ENCODE measurements around the gene GTF2B.
"Not testable (repeated sequence)": the region's sequence is repeated elsewhere in the genome, so short reads cannot be mapped to it uniquely, and the experiment has no call there.

GTF2B gene

GRCh38 chr1:88851303-88852063, 39.9 kb downstream of the GTF2B start:
- Histone ChIP-seq H4K91ac (ENCODE audit: low read depth, low read length, poor library complexity) (no peak overlapping the region), H3K4me2 (ENCODE audit: insufficient read depth, low read length, poor library complexity, severe bottlenecking) (no peak overlapping the region), H3K14ac (ENCODE audit: low read length) (no peak overlapping the region), H2BK5ac (ENCODE audit: low read length) (no peak overlapping the region), H3K23ac (ENCODE audit: low read depth, low read length, poor library complexity) (no peak overlapping the region), H3K36me3 (replicated peaks in 1 of 2; ENCODE audit: control insufficient read depth in 2 of 2, insufficient read depth in 2 of 2, low read length in 2 of 2) (peaks cover 0 to 51% of the 10 kb centered on the region in 2 donors), H3K9me3 (replicated peaks in 1 of 2; ENCODE audit: control insufficient read depth in 2 of 2, insufficient read depth in 1 of 2, low read depth in 1 of 2, low read length in 2 of 2) (no peaks in the 10 kb centered on the region), H4K8ac (ENCODE audit: low read depth, low read length) (no peak overlapping the region), H3K27ac (replicated peaks; ENCODE audit: low read length) (peak overlapping the region; percentile 6), H2BK120ac (ENCODE audit: low read depth, low read length) (no peak overlapping the region), H3K18ac (ENCODE audit: low read length) (no peak overlapping the region), H3K9ac (ENCODE audit: low read depth, low read length, poor library complexity) (no peak overlapping the region), H3K4ac (ENCODE audit: low read length) (no peak overlapping the region), H2BK15ac (ENCODE audit: low read length) (no peak overlapping the region), H3K27me3 (ENCODE audit: control insufficient read depth in 3 of 3, insufficient read depth in 3 of 3, low read depth in 1 of 3, low read length in 3 of 3) (no peaks in the 10 kb centered on the region), H3K4me1 (ENCODE audit: control insufficient read depth in 2 of 2, insufficient read depth in 1 of 2, low read depth in 1 of 2, low read length in 2 of 2) (peaks cover 3 to 12% of the 10 kb centered on the region in 2 donors), H2BK12ac (ENCODE audit: low read length) (no peak overlapping the region), H2AFZ (ENCODE audit: low read length) (no peak overlapping the region), H3K4me3 (ENCODE audit: low read length in 2 of 2) (no peak overlapping the region), H3K79me1 (ENCODE audit: low read depth, low read length) (no peaks in the 10 kb centered on the region), H2AK5ac (ENCODE audit: low read depth, low read length) (no peak overlapping the region)
- DNase-seq (ENCODE audit: low spot score): no peak
- no CpG with 5 or more reads among the region's 6 CpGs for WGBS, 2 donors (ENCODE audit: extremely low coverage in 2 of 2, insufficient read length in 2 of 2, insufficient replicate concordance in 1 of 2)

- Histone ChIP-seq H4K91ac (ENCODE audit: low read depth, low read length, poor library complexity) (no peak overlapping the region), H2AK5ac (ENCODE audit: low read depth, low read length) (no peak overlapping the region), H3K27me3 (ENCODE audit: control insufficient read depth in 3 of 3, insufficient read depth in 3 of 3, low read depth in 1 of 3, low read length in 3 of 3) (no peaks in the 10 kb centered on the region), H2BK120ac (ENCODE audit: low read depth, low read length) (no peak overlapping the region), H3K9ac (ENCODE audit: low read depth, low read length, poor library complexity) (no peak overlapping the region), H3K4ac (ENCODE audit: low read length) (no peak overlapping the region), H2BK5ac (ENCODE audit: low read length) (no peak overlapping the region), H3K9me3 (replicated peaks in 1 of 2; ENCODE audit: control insufficient read depth in 2 of 2, insufficient read depth in 1 of 2, low read depth in 1 of 2, low read length in 2 of 2) (no peaks in the 10 kb centered on the region), H3K14ac (ENCODE audit: low read length) (no peak overlapping the region), H3K4me3 (ENCODE audit: low read length in 2 of 2) (no peak overlapping the region), H3K23ac (ENCODE audit: low read depth, low read length, poor library complexity) (no peak overlapping the region), H2BK12ac (ENCODE audit: low read length) (no peak overlapping the region), H3K79me1 (ENCODE audit: low read depth, low read length) (no peaks in the 10 kb centered on the region), H2AFZ (ENCODE audit: low read length) (peak overlapping the region; percentile 38), H2BK15ac (ENCODE audit: low read length) (no peak overlapping the region), H3K18ac (ENCODE audit: low read length) (no peak overlapping the region), H3K36me3 (replicated peaks in 1 of 2; ENCODE audit: control insufficient read depth in 2 of 2, insufficient read depth in 2 of 2, low read length in 2 of 2) (peaks cover 0 to 18% of the 10 kb centered on the region in 2 donors), H3K4me1 (ENCODE audit: control insufficient read depth in 2 of 2, insufficient read depth in 1 of 2, low read depth in 1 of 2, low read length in 2 of 2) (peaks cover 3 to 12% of the 10 kb centered on the region in 2 donors), H3K27ac (replicated peaks; ENCODE audit: low read length) (peak overlapping the region; percentile 76), H3K4me2 (ENCODE audit: insufficient read depth, low read length, poor library complexity, severe bottlenecking) (no peak overlapping the region), H4K8ac (ENCODE audit: low read depth, low read length) (no peak overlapping the region)
- no CpG with 5 or more reads among the region's 1 CpG for WGBS, 2 donors (ENCODE audit: extremely low coverage in 2 of 2, insufficient read length in 2 of 2, insufficient replicate concordance in 1 of 2)
- DNase-seq (ENCODE audit: low spot score): peak; percentile 72
Measured at GRCh38 chr1:88847643-88848042, 43.7 kb downstream of the GTF2B start.

GRCh38 chr1:88825721-88826120, 65.6 kb downstream of the GTF2B start:
- no peak overlapping the region for H3K4me2 ChIP-seq (ENCODE audit: insufficient read depth, low read length, poor library complexity, severe bottlenecking)
- H3K14ac ChIP-seq (ENCODE audit: low read length): no peak overlapping the region
- H2BK12ac ChIP-seq (ENCODE audit: low read length): no peak overlapping the region
- no peak overlapping the region for H3K18ac ChIP-seq (ENCODE audit: low read length)
- no peak overlapping the region for H2AFZ ChIP-seq (ENCODE audit: low read length)
- no peak overlapping the region for H4K8ac ChIP-seq (ENCODE audit: low read depth, low read length)
- H3K27me3 ChIP-seq (ENCODE audit: control insufficient read depth in 3 of 3, insufficient read depth in 3 of 3, low read depth in 1 of 3, low read length in 3 of 3): no peaks in the 10 kb centered on the region
- H2BK15ac ChIP-seq (ENCODE audit: low read length): no peak overlapping the region
- no peaks in the 10 kb centered on the region for H3K4me1 ChIP-seq (ENCODE audit: control insufficient read depth in 2 of 2, insufficient read depth in 1 of 2, low read depth in 1 of 2, low read length in 2 of 2)
- H2AK5ac ChIP-seq (ENCODE audit: low read depth, low read length): no peak overlapping the region
- H3K9ac ChIP-seq (ENCODE audit: low read depth, low read length, poor library complexity): no peak overlapping the region
- no peak overlapping the region for H3K4ac ChIP-seq (ENCODE audit: low read length)
- no peaks in the 10 kb centered on the region for H3K79me1 ChIP-seq (ENCODE audit: low read depth, low read length)
- H2BK5ac ChIP-seq (ENCODE audit: low read length): no peak overlapping the region
- H3K27ac ChIP-seq (replicated peaks; ENCODE audit: low read length): no peak overlapping the region
- H3K4me3 ChIP-seq (ENCODE audit: low read length in 2 of 2): no peak overlapping the region
- H4K91ac ChIP-seq (ENCODE audit: low read depth, low read length, poor library complexity): no peak overlapping the region
- DNase-seq (ENCODE audit: low spot score): no peak
- peaks cover 5 to 97% of the 10 kb centered on the region in 2 donors for H3K36me3 ChIP-seq (replicated peaks in 1 of 2; ENCODE audit: control insufficient read depth in 2 of 2, insufficient read depth in 2 of 2, low read length in 2 of 2)
- H3K23ac ChIP-seq (ENCODE audit: low read depth, low read length, poor library complexity): no peak overlapping the region
- H2BK120ac ChIP-seq (ENCODE audit: low read depth, low read length): no peak overlapping the region
- H3K9me3 ChIP-seq (replicated peaks in 1 of 2; ENCODE audit: control insufficient read depth in 2 of 2, insufficient read depth in 1 of 2, low read depth in 1 of 2, low read length in 2 of 2): no peaks in the 10 kb centered on the region
- WGBS, 2 donors (ENCODE audit: extremely low coverage in 2 of 2, insufficient read length in 2 of 2, insufficient replicate concordance in 1 of 2): no CpG with 5 or more reads among the region's 2 CpGs

GRCh38 chr1:88819642-88820041, 71.7 kb downstream of the GTF2B start:
- not testable (repeated sequence) for H3K27me3 ChIP-seq (ENCODE audit: control insufficient read depth in 3 of 3, insufficient read depth in 3 of 3, low read depth in 1 of 3, low read length in 3 of 3); H2BK120ac ChIP-seq (ENCODE audit: low read depth, low read length); H4K91ac ChIP-seq (ENCODE audit: low read depth, low read length, poor library complexity); H3K27ac ChIP-seq (replicated peaks; ENCODE audit: low read length); H3K4ac ChIP-seq (ENCODE audit: low read length); H4K8ac ChIP-seq (ENCODE audit: low read depth, low read length); H3K9me3 ChIP-seq (replicated peaks in 1 of 2; ENCODE audit: control insufficient read depth in 2 of 2, insufficient read depth in 1 of 2, low read depth in 1 of 2, low read length in 2 of 2); H3K9ac ChIP-seq (ENCODE audit: low read depth, low read length, poor library complexity); H3K23ac ChIP-seq (ENCODE audit: low read depth, low read length, poor library complexity); H2BK5ac ChIP-seq (ENCODE audit: low read length); H3K18ac ChIP-seq (ENCODE audit: low read length); H3K4me2 ChIP-seq (ENCODE audit: insufficient read depth, low read length, poor library complexity, severe bottlenecking); H2BK12ac ChIP-seq (ENCODE audit: low read length); H2AFZ ChIP-seq (ENCODE audit: low read length); H2BK15ac ChIP-seq (ENCODE audit: low read length); DNase-seq (ENCODE audit: low spot score); H3K4me1 ChIP-seq (ENCODE audit: control insufficient read depth in 2 of 2, insufficient read depth in 1 of 2, low read depth in 1 of 2, low read length in 2 of 2); H2AK5ac ChIP-seq (ENCODE audit: low read depth, low read length); H3K14ac ChIP-seq (ENCODE audit: low read length); H3K79me1 ChIP-seq (ENCODE audit: low read depth, low read length); H3K4me3 ChIP-seq (ENCODE audit: low read length in 2 of 2)
- peaks cover 3 to 76% of the 10 kb centered on the region in 2 donors for H3K36me3 ChIP-seq (replicated peaks in 1 of 2; ENCODE audit: control insufficient read depth in 2 of 2, insufficient read depth in 2 of 2, low read length in 2 of 2)
- WGBS, 2 donors (ENCODE audit: extremely low coverage in 2 of 2, insufficient read length in 2 of 2, insufficient replicate concordance in 1 of 2): no CpG with 5 or more reads among the region's 3 CpGs
